Endothelial cell (in vitro differentiated cells): ENCODE results near the gene ELAPOR2. TPM values are rescaled to one million over a fixed set of nuclear protein-coding genes. Genes with fewer than 3 reads are reported as not detected.
"Not testable (repeated sequence)": the region's sequence is repeated elsewhere in the genome, so short reads cannot be mapped to it uniquely, and the experiment has no call there.

Source experiments
- DNase-seq: peaks from one replicate; pipeline ENCODE4 v3.0.0; 2021; ENCODE audit warnings: low spot score
- H3K27ac Mint-ChIP-seq: one replicate; pipeline ENCODE4 v1.8.0; 2021; ENCODE audit warnings: mixed read lengths, inconsistent platforms; ENCODE audit not compliant: unreplicated experiment
- H3K27me3 Mint-ChIP-seq: one replicate; pipeline ENCODE4 v1.8.0; 2021; ENCODE audit warnings: mild to moderate bottlenecking, moderate library complexity, mixed read lengths, inconsistent platforms; ENCODE audit not compliant: unreplicated experiment
- H3K36me3 Mint-ChIP-seq: one replicate; pipeline ENCODE4 v1.8.0; 2021; ENCODE audit warnings: mild to moderate bottlenecking, low read depth, mixed read lengths, inconsistent platforms; ENCODE audit not compliant: unreplicated experiment
- H3K4me1 Mint-ChIP-seq: one replicate; pipeline ENCODE4 v1.8.0; 2021; ENCODE audit warnings: mild to moderate bottlenecking, mixed read lengths, inconsistent platforms; ENCODE audit not compliant: unreplicated experiment
- H3K4me3 Mint-ChIP-seq: one replicate; pipeline ENCODE4 v1.8.0; 2021; ENCODE audit warnings: mild to moderate bottlenecking, mixed read lengths, inconsistent platforms; ENCODE audit not compliant: unreplicated experiment
- H3K9me3 Mint-ChIP-seq: one replicate; pipeline ENCODE4 v1.8.0; 2021; ENCODE audit warnings: mixed read lengths, inconsistent platforms; ENCODE audit not compliant: unreplicated experiment
- total RNA-seq: library from RNA; stranded (reverse); fragmentation: NEBNext Ultra II Directional; extraction: Animal tissue kit (Norgen Biotek cat#: 25700); gene quantifications from one replicate; pipeline ENCODE4 v1.2.1, GENCODE V29; 2021; ENCODE audit not compliant: unreplicated experiment
- TF ChIP-seq, protein P1 (sequence below): fragments of 200-600 bp; sonication (generic); IDR thresholded peaks from one replicate; pipeline ENCODE4 v1.5.0; 2021; ENCODE audit warnings: antibody characterized with exemption; ENCODE audit not compliant: unreplicated experiment

Gene ELAPOR2
- total RNA-seq, 1 donor from 2014 or later: 59.4 TPM

DNA sequence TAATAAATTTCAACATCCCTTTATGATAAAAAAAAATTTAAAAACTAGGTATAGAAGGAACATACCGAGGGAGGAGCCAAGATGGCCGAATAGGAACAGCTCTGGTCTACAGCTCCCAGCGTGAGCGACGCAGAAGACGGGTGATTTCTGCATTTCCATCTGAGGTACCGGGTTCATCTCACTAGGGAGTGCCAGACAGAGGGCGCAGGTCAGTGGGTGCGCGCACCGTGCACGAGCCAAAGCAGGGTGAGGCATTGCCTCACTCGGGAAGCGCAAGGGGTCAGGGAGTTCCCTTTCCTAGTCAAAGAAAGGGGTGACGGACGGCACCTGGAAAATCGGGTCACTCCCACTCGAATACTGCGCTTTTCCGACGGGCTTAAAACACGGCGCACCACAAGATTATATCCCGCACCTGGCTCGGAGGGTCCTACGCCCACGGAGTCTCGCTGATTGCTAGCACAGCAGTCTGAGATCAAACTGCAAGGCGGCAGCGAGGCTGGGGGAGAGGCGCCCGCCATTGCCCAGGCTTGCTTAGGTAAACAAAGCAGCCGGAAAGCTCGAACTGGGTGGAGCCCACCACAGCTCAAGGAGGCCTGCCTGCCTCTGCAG lies 19.7 kb downstream of the ELAPOR2 start:
- peak; percentile 60 for DNase-seq
- H3K27me3 Mint-ChIP-seq, H3K4me1 Mint-ChIP-seq, H3K9me3 Mint-ChIP-seq, H3K36me3 Mint-ChIP-seq: not testable (repeated sequence)
- Mint-ChIP-seq H3K27ac (peak overlapping the region; percentile 85), H3K4me3 (peak overlapping the region; percentile 90)

DNA sequence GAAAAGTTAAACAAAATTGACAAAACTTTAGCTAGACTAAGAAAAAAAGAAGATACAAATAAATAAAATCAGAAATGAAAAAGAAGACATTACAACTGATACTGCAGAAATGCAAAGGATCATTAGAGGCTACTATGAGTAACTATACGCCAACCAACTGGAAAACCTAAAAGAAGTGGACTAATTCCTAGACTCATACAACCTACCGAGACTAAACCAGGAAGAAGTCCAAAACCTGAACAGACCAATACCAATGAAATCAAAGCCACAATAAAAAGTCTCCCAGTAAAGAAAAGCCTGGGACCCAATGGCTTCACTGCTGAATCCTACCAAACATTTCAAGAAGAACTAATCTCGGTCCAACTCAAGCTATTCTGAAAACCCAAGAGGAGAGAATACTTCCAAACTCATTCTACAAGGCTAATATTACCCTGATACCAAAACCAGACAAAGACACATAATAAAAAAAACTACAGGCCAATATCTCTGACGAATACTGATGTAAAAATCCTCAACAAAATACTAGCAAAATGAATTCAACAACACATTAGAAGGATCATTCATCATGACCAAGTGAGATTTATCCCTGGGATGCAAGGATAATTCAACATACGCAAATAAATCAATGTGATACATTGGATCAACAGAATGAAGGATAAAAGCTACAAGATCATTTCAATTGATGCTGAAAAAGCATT lies 20.3 kb downstream of the ELAPOR2 start:
- Mint-ChIP-seq H3K27ac (peak overlapping the region; percentile 85), H3K4me3 (peak overlapping the region; percentile 90), H3K27me3 (peaks cover 5% of the 10 kb centered on the region), H3K4me1 (peaks cover 10% of the 10 kb centered on the region), H3K9me3 (no peaks in the 10 kb centered on the region), H3K36me3 (no peaks in the 10 kb centered on the region)
- no peak for DNase-seq
- TF ChIP-seq, protein P1, sequence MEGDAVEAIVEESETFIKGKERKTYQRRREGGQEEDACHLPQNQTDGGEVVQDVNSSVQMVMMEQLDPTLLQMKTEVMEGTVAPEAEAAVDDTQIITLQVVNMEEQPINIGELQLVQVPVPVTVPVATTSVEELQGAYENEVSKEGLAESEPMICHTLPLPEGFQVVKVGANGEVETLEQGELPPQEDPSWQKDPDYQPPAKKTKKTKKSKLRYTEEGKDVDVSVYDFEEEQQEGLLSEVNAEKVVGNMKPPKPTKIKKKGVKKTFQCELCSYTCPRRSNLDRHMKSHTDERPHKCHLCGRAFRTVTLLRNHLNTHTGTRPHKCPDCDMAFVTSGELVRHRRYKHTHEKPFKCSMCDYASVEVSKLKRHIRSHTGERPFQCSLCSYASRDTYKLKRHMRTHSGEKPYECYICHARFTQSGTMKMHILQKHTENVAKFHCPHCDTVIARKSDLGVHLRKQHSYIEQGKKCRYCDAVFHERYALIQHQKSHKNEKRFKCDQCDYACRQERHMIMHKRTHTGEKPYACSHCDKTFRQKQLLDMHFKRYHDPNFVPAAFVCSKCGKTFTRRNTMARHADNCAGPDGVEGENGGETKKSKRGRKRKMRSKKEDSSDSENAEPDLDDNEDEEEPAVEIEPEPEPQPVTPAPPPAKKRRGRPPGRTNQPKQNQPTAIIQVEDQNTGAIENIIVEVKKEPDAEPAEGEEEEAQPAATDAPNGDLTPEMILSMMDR: no peak

DNA sequence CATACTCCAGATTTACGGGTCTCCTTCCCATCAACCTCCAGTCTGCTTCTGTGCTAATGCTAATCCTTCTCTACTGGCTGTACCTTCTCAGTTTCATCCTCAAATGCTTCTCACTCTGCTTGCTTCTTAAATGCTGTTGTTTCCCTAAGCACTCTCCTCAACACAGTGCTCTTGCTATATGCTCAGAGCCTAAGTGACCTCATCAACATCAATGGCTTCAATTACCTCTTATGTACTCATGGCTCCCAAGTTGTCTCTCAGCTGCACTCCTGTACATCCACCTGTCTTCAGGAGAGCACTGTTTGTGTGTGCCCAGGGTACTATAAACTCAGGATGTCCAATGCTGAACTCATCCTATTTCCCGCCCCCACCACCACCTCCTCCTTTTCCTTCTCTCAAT lies 22.5 kb downstream of the ELAPOR2 start:
- Mint-ChIP-seq H3K36me3 (no peaks in the 10 kb centered on the region), H3K4me1 (peaks cover 10% of the 10 kb centered on the region), H3K9me3 (no peaks in the 10 kb centered on the region), H3K27me3 (peaks cover 5% of the 10 kb centered on the region), H3K4me3 (no peak overlapping the region), H3K27ac (no peak overlapping the region)
- no peak for DNase-seq
- TF ChIP-seq, protein P1: no peak

DNA sequence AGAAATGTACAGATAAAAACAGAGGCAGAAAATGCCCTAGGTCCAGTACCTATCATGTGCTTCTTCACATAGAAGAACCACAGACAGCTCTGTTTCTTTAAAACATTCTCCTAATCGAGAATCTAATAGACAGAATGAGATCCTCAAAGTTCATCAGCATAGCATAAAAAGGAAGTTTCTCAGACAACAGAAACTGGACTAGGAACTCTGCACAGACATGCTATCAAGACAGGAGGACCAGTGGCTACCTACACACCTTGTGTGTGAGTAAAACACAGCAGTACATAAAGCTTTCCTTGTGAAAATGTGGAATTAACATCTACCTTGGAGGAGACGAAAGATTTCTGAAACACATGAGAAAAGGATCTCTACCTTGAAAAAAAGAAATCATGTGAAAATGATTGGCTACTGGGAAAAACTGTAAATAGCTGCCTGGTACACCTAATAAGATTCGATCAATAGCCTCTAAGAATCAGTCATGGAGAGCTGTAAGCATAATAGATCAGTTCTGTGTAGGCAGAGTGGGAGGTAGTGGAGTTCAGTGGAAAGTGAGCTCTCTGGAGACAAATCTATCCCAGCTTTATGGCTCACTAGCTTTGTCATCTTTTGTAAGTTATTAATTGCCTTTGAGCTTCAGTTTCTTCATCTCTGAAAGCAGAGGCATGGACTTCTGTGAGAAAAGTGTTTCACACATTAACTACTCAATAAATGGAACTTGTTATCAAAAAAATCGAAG lies 26.7 kb downstream of the ELAPOR2 start:
- Mint-ChIP-seq H3K36me3 (no peaks in the 10 kb centered on the region), H3K4me1 (peaks cover 10% of the 10 kb centered on the region), H3K9me3 (no peaks in the 10 kb centered on the region), H3K27me3 (peaks cover 1% of the 10 kb centered on the region), H3K27ac (no peak overlapping the region), H3K4me3 (no peak overlapping the region)
- TF ChIP-seq, protein P1: no peak
- no peak for DNase-seq

DNA sequence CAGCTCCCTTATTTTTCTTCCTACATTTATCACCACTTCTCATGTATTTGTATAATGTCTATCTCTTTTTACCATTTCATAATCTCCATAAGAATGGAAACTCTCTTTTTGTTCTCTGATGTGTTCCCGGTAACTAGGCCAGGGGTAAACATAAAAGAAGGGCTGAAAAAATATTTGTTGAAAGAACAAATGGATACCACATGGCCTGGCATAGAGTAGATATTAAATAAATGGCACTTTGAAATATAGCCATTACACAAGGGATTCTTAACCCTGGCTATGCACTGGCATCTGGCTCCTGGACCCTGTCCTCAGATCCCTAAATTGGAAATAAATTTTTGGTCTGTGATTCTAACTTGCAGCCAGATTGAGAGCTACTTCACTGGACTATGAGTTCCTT lies 30.4 kb downstream of the ELAPOR2 start:
- no peaks in the 10 kb centered on the region for H3K36me3 Mint-ChIP-seq
- no peaks in the 10 kb centered on the region for H3K9me3 Mint-ChIP-seq
- DNase-seq: no peak
- H3K4me1 Mint-ChIP-seq: no peaks in the 10 kb centered on the region
- H3K4me3 Mint-ChIP-seq: no peak overlapping the region
- peaks cover 3% of the 10 kb centered on the region for H3K27me3 Mint-ChIP-seq
- no peak overlapping the region for H3K27ac Mint-ChIP-seq
- TF ChIP-seq, protein P1: no peak
